MV-4-11 (cell line): ENCODE data around the gene TLNRD1.

Experiments used
- DNase-seq: peaks from one replicate; lab custom pipeline; 2025; lab: John Stamatoyannopoulos, UW

Gene TLNRD1

DNA sequence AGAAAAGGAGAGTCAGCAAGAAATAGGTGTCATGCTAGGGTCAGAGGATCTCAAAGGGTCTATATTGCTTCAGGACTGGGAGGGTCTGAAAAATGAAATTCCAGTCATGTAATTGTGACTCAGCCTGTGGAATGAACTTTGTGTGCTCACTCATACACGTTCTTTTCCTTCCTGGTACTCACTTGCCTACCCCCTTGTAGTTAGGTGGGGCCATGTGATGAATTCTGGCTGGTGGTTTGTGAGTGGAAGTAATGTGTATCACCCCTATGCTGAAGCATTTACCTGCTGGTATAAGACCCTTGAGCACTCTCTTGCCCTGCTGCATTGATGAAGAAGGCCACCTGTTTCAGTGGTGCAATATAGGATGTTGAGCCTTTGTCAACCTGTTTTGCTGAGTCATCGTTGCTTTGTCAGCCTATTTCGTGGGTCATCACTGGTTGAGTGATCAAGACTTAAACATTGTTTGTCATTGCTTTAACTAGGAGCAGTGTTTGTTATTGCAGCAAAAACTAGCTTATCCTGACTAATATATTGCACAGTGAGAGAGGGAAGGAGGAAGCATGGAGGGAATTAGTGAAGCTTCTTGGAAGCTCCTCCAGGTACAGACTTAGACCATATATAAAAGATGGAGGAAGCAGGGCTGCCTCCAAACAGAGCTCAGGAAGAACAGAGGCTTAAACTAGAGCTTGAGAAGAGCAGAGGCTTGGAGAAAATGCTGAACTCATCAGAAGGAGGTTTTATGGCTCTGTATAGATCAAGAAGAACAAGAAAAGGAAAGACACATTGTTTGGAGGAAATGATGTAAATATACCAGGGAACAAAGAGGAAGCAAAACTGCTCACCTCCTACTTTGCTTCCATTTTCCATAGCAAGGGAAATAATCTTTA lies 28.9 kb downstream of the TLNRD1 start:
- peak; percentile 64 for DNase-seq

DNA sequence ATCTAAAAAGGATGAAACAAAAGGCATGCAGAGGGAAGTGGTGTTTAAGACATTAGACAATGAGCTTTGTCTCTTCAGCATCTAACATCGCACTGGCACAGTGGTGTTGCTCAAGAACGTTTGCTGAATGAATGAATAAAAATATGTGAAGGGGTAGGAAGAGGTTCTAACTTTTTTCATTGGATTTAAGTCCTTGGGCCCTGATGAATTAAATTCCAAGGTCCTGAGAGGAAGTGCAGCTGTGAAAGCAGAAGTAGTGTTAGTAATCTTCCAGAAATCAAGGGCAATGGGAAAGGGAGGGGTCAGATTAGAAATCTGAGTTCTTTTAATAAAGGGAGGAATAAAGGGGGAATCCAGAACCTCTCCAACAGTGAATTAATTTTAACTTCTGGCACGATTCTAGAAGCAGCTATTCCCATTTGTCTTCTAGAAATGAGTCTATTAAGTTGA lies 29.6 kb downstream of the TLNRD1 start:
- peak; percentile 64 for DNase-seq

DNA sequence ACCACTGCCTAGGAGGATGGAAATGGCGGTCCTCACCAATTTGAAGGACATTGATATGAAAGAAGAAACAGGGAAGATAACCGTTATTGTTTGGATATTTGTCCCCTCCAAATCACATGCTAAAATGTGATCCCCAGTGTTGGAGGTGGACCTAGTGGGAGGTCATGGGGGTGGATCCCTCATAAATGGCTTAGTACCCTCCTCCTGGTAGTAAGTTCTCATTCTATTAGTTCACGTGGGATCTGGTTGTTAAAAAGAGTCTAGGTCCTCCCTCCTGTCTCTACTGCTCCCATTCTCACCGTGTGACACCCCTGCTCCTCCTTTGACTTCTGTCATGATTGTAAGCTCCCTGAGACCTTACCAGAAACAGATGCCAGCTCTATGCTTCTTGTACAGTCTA lies 30.5 kb downstream of the TLNRD1 start:
- no peak for DNase-seq

DNA sequence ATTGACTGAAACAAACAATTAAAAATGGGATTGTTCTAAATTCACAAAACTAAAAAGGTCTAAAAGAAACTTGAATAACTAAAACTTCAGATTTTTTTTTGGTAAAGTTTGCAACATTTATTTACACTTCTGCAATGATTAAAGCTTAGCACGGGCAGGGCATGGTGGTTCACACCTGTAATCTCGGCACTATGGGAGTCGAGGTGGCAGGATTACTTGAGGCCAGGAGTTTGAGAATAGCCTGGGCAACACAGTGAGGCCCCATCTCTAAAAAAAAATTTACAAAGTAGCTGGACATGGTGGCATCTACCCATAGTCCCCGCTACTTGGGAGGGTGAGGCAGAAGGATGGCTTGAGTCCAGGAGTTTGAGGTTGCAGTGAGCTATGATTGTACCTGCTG lies 31.6 kb downstream of the TLNRD1 start:
- no peak for DNase-seq

DNA sequence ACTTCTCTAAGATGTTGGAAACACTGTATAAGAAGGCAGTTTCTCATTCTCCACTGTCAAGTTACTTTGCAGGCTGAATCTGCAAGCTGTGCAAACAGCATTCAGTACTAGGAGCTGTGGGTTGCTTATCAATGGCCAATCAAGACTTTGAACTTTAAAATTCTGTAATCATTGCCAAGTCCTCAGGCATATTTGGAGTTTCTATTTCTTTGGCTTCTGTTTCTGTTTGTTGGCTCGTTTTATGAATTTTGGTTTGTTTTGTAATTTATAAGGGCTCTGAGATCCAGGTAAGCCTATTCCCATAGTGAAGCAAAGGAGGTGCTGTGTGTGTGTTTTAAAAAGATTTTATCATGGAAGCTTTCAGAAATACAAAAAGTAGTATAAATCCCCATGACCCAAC lies 32.1 kb downstream of the TLNRD1 start:
- DNase-seq, result no peak

- no peak for DNase-seq
These were observed 32.8 kb downstream of the TLNRD1 start for GRCh38 chr15:81033508-81033907.

GRCh38 chr15:81037952-81038743 lies 37.4 kb downstream of the TLNRD1 start:
- no peak for DNase-seq

DNA sequence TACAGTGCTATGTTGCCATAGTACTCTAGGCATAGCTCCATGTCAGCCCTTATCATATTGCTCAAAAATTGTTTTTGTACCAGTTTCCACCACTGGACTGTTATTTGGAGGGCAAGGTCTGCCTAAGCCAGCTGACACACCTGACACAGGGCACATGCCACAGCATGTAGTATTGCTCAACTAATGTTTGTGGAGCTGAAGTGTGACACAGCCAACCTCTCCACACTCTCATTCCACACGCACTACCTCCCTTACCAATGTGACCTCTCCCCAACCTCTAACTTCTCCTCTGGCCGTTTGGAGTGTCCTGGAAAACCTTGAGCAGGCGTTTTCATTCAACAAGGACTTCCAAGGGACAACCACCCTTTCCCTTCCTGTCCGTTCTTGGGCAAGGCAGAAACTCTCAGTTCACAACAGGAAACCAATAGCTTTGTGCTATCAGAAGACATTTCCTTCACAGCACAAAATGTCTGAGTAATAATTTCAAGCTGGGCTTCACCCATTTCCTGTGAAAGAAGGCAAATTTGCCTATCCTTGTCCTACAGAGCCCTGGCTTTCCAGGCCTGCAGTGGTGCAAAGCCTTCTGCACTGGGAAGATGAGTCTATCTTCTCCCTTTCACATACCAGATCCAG lies 38.4 kb downstream of the TLNRD1 start:
- no peak for DNase-seq

- DNase-seq, result no peak
These were observed 40.0 kb downstream of the TLNRD1 start for GRCh38 chr15:81040757-81041156.

GRCh38 chr15:81043281-81043934 lies 42.7 kb downstream of the TLNRD1 start:
- no peak for DNase-seq

DNA sequence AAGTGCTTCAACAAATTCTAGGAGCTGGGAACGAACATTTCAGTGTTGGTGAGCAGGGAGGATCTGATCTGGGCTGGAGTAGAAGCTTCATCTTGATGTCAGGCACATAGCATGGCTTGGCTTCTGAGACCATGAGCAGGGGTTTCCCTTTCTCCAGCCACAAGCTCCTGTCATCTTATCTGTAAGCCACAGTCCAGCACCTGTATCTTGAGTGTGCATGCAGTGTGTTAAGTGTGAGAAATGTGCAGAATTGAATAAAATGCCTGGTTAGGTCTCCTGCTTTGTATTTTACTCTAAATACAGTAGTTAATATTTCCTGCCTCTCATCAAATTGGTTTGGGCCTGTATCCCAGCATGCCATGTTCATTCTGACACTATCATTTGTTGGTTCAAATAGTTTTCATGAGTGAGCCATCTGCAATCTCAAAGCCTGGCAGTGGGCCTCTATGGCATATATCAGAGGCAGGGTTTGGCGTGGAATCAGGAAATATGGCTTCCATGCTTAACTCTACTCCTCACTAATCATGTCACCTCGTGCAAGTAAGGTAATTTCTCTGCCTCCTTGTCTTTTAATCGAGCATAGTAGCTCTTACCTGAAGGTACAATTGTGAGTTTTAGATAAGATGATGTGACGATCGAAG lies 43.3 kb downstream of the TLNRD1 start:
- DNase-seq, result no peak

GRCh38 chr15:81046290-81046689 lies 45.6 kb downstream of the TLNRD1 start:
- no peak for DNase-seq

DNA sequence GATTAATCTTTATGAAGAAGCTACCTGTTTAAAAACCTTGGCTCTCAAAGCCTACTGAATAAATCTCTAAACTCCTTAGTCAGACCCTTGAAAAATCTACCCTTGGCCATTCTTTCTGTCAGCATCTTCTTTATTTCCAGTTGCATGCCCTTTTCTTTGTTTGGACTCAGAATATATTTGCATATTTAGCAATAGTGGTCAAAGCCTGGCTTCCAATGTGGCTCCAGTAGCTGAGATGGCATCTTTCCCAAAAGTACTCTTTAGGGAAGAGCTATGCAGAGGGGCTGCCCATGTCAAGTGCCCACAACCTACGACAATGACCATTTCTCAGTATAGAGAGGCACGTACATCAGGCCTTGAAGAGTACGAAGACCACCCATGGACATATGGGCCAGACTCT lies 47.2 kb downstream of the TLNRD1 start:
- no peak for DNase-seq

- no peak for DNase-seq
These were observed 49.1 kb downstream of the TLNRD1 start for GRCh38 chr15:81049835-81050234.

DNA sequence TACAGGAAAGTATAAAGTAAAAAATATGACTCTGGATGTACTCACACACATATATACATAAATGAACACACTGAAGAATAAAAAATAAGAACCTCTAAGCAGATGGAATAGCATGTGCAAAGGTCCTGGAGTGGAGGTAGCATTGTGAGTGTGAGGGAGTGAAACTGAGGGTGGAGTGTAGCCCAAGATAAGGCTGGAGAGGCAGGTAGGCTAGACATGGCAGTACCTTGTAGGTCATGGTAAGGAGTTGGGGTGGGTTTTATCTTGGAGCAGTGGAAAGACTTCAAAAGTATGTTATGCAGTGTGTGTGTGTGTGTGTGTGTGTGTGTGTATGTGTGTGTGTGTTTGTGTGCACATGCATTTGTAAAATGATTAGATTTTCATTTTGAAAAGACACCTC lies 49.5 kb downstream of the TLNRD1 start:
- no peak for DNase-seq

DNA sequence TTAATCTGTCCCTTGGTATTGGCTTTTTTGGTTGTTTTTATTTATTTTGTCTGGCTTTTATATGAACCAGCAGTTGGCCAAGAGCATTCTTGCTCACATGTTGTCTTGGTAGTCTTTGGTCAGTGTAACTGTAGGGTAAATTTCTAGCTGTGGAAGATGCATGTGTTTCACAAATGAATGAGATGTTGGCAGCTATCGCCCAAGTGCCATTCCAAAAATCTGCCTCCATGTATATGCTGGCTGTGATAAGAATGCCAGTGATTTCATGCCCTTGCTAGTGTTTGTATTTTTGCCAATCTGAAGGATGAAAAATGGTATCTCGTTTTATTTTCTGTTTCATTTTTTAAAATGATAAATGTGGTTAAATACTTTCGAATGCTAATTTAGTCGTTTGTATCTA lies 50.1 kb downstream of the TLNRD1 start:
- no peak for DNase-seq

DNA sequence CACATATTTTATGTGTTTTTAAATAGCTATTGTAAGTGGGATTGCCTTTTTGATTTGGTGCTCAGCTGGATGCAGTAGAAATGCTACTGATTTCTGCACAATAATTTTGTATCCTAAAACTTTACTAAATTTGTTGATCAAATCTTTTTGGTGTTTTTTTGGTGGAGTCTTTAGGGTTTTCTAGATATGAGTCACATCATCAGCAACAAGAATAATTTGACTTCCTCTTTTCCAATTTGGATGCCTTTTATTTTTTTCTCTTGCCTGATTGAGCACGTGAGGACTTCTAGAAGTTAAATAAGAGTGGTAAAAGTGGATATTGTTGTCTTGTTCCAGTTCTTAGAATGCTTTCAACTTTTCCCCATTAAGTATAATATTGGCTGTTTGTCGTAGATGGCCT lies 51.3 kb downstream of the TLNRD1 start:
- peak; percentile 70 for DNase-seq

DNA sequence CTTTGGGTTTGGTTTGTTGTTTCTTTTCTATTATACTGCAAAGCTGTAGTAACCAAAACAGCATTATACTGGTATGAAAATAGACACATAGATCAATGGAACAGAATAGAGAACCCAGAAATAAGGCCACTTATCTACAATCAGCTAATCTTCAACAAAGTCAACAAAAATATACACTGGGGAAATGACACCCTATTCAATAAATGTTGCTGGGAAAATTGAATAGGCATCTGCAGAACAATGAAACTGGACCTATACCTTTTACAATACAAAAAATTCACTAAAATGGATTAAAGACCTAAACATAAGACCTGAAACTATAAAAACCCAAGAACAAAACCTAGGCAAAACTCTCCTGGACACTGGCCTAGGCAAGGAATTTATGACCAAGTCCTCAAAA lies 52.9 kb downstream of the TLNRD1 start:
- DNase-seq, result no peak

GRCh38 chr15:81054236-81054635 lies 53.5 kb downstream of the TLNRD1 start:
- DNase-seq, result no peak
